HEK293T (cell line): ENCODE measurements around the gene CHMP4B.

Experiments used
- FOXM1 ChIP-seq: fragments of 450-650 bp; IDR thresholded peaks from 2 replicates; pipeline ENCODE4 v1.6.1; 2017; ENCODE audit warnings: mild to moderate bottlenecking, borderline replicate concordance
- L3MBTL2 ChIP-seq: fragments of 450-650 bp; conservative IDR thresholded peaks from 2 replicates; pipeline ENCODE4 v1.6.1; 2016; ENCODE audit warnings: mild to moderate bottlenecking

- TF ChIP-seq FOXM1 (no peak), L3MBTL2 (no peak)
Observed at GRCh38 chr20:33769043-33769442, 42.1 kb upstream of the CHMP4B start.
